ENCODE data around the gene EPB41.

GRCh38 chr1:28885977-28886730 is 28.2 kb upstream of the EPB41 start:
- no peak for TF ChIP-seq POLR2AphosphoS5 (IDR thresholded peaks at IDR 0.05; ENCODE audit: low read depth, low read length)
- no peak for TF ChIP-seq TAF1 (IDR thresholded peaks at IDR 0.05; ENCODE audit: borderline replicate concordance, insufficient read depth, low read length)
